ENCODE measurements around the gene KCNQ1.
A peak's percentile ranks its signal among the peaks of the same experiment; 100 is the strongest.

KCNQ1 gene

GRCh38 chr11:2693271-2694261, 248.8 kb downstream of the KCNQ1 start:
- DNase-seq = no peak

DNA sequence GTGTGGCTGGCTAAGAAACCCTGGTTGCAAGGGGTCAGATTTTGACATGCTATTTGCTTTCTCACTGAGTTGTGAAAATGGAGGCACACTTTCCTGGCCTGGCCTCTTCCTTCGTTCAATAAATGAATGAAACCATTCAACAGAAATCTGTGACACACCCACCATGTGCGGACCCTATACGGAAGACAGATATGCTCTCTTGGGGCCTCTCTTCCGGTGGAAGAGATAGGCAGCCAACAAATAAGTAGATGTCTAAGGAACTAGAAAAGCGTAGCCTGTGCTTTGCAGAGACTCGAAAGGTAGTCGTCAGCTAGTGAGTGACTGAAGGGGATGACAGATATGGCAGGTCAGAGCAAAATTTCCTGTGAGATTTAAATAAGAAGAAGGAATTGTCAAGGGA, 249.7 kb downstream of the KCNQ1 start:
- DNase-seq = no peak

DNA sequence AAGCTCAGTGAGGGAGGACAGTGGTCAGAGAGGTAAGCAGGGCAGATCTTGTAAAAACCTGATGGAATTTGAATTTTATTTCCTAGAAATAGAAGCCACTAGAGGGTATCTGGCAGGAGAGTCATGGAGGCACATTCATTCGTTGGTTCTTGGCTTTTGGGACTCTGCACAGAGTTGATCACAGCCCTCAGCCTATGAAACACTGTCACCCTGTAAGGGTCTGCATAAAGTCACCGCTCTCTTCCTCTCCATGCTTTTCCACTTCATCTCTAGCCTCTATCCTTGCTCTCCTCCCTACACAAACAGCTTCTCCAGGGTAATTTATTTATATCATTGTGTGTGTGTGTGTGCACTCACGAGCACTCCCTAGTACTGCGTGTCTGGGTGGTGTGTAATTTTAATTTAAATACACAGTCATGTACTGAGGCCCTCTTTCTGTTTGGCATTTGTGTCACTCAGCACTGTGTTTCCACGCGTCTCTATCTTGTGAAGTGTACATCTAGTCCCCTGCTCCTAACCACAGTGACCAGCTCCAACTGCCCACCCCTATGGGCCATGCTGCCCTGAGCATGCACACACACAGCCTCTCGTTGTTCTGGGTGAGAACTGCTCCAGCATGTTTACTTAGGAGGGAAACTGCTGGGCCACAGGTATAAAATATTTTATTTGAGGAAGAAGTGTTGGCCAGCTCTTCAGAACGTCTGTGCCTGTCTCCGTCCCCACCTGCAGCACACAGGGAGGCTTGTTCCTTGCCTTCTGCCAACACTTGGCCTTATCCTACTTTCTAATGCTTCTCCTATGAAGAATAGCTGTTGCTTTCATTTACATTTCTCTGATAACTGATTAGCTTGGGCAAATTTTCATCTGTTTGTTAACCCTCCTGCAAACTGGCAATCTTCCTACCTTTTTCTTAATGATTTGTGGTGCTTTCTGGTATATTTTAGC, 250.5 kb downstream of the KCNQ1 start:
- no peak for DNase-seq

- no peak for DNase-seq
These were observed 251.6 kb downstream of the KCNQ1 start for GRCh38 chr11:2696455-2696854.

DNA sequence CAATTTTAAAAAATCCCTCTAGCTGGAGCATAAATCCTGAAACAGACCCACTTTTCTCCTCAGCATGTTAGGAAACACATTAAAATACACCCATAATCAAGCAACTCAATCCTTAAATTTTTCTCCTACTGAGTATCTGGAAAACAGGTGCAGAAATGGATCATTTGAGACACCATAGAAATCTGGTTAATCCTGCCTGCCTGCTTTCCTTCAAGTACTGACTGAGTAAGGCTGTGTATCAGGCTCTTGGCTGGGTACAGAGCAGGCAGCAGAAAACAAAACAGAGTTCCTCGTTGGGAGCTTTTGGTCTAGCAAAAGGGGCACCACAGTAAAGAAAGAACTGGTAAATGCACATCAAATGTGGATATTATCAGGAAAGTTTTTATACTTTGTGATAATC, 253.1 kb downstream of the KCNQ1 start:
- DNase-seq = no peak

DNA sequence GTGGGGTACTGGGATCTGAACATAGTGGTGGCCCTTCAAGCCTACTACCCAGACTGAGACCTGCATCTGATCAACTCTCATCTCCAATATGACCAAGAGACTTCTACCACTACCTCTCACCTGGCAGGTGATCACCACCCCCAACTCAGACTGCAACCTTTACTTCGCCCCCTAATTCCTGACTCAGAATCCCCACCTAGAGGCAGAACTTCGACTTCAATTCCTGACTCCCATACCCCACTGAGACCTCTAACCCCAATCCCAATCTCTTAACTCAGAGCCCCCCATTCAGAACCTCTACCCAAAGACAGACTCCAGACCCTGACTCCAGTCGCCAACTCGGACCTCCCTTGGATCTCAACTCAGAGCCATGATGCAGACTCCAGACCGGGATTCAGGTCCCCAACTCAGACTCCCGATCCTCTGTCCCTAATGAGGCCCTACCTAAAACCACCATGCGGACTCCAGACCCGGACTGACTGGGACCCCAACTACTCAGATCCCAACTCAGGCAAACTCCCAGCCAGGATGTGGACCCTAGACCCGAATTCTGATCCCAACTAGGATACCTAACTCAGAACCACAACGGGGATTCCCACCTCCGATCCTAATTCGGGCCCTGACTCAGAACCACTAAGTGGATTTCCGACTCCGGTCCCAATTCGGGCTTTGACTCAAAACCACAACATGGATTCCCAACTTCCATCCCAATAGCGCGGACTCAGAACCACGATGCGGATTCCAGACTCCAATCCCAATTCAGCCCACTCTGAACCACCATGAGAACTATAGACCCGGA, 253.8 kb downstream of the KCNQ1 start:
- DNase-seq = no peak

DNA sequence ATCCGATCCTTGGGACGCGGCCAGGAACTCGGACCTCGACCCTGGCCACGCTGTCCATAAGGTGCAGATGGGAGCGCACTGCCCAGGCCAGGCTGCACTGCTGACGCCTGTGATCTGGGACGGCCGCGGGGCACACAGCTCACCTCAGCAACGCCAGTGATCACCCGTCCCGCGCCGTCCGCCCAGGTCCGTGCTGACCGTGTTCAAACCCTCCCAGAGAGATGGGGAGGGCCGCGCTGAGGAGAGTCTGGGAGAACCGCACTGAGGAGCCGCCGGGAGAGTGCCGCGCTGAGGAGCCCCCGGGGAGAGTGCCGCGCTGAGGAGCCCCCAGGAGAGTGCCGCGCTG, 254.3 kb downstream of the KCNQ1 start:
- DNase-seq = no peak

GRCh38 chr11:2699531-2700414, 255.0 kb downstream of the KCNQ1 start, which contains the start of gene KCNQ1OT1:
Gene KCNQ1OT1, minus strand, starts transcription at chr11:2699994.
- peak; percentile 75 for DNase-seq

DNA sequence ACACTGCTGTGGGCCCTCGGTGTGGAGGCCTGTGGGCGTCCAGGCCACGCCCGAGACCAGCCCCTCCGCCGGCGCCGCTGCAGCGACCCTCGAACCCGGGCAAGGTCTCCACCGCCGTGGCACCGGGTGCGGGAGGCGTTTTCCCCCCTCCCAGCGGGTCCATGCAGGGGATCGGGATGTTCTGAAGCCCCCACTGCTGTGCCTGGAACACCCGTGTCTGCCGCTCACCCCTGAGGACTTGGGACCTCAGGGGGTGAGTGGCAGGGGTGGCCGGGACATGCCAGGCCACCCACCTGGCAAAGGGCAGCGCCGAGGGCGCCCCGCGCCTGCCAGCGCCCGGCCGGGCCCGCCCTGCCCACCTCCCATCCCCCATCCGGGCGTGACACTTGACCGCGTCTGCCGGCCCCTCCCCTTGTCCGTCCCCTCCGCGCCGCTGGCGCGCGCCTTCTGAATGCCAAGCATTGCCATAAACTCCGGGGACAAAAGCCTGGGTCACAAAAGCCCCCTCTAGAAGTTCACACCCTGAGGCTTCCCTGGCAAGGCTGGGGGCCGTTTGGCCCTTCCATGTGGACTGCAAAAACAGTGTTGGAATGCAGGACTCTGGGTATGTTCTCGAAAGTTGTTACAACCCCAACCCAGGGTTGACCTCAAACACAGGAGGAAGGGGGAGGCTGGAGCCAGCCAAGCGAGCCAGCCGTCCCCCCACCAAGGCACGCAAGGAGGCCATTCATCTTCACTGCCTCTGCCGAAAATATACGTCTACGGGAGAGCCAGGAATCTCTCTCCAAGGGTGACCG, 255.8 kb downstream of the KCNQ1 start:
- DNase-seq = no peak

- no peak for DNase-seq
These were observed 256.4 kb downstream of the KCNQ1 start for GRCh38 chr11:2701230-2701629.

- DNase-seq = no peak
These were observed 257.2 kb downstream of the KCNQ1 start for GRCh38 chr11:2701898-2702434.

GRCh38 chr11:2702771-2703362, 258.1 kb downstream of the KCNQ1 start:
- no peak for DNase-seq

GRCh38 chr11:2703363-2704141, 258.7 kb downstream of the KCNQ1 start:
- no peak for DNase-seq

GRCh38 chr11:2704356-2704755, 259.5 kb downstream of the KCNQ1 start:
- DNase-seq = no peak

- DNase-seq = no peak
These were observed 260.2 kb downstream of the KCNQ1 start for GRCh38 chr11:2704896-2705606.

DNA sequence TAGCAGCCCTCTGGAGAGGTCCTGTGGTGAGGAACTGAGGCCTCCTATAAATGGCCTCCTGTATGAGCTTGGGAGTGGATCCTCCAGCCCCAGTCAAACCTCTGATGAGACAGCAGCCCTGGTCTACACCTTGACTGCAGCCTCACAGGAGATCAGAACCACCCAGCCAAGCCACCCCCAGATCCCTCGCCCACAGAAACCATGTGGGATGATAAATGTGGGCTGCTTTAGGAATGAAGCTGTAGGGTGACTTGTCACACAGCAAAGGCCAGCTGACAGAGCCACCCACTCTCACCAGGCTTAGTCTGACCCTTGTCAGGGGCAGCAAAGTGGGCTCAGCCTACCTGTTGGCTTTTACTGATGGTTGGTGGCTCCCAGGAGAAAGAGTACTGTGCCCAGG, 261.5 kb downstream of the KCNQ1 start:
- DNase-seq = no peak

DNA sequence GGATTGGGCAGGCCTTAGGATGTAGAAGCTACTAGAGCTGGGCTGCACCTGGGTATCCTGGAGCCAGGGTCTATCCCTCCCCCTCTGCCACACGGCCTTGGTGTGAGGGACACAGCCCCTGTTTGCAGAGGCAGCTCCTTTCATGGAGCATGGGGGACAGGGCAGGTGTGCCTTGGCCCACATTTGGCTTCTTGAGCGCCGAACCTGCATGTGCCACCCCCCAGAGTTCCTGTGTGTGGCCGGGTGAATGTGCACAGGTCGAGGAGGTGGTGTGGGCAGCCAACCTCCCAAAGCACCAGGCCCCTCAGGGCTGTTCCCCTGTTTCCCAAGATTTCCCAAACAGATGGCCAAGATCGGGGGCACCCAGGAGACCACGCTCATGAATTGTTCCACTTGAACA, 262.9 kb downstream of the KCNQ1 start:
- DNase-seq = no peak

DNA sequence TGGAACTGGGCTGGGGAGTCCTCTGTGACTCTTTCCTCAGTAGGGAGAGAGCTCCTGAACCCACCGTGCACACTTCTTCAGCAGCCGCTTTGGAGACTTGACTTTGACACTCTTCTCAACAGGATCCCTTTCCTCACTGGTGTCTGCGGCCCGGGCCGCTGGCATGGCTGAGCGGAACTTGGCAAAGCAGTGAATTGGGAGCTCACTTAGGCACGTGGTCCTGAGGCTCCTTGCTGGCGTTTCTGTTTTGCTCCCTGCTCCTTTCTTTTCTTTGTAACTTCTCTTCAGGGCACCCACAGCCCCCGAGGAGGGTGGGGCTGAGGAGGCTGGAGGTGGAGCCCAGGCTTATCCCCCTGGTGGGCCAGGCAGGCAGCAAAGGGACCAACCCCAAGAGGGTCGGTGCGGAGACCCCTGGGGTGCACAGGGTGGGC, 263.4 kb downstream of the KCNQ1 start:
- DNase-seq = no peak

Data from NCI-H2171 (cell line).